PC-3 (cell line): ENCODE measurements around the gene GPR78. TPM values are rescaled to one million over a fixed set of nuclear protein-coding genes. Genes with fewer than 3 reads are reported as not detected.

Experiments
- ATAC-seq: fragments of 200-7000 bp; cut with Tn5 transposase; 2 replicates; pipeline ENCODE4 v1.9.1; 2020; ENCODE audit warnings: mild to moderate bottlenecking, moderate library complexity
- BruUV-seq: library from RNA; stranded (reverse); fragments of 400-500 nt; replicated peaks from 2 replicates; lab custom pipeline; 2021; lab: Mats Ljungman, UMichigan
- CTCF ChIA-PET: fragments of 300-600 bp; sonication (Branson Sonifier 250); formaldehyde crosslinking; loops from one replicate; lab custom pipeline; 2022; ENCODE audit warnings: antibody characterized with exemption; lab: Charles Lee
- POLR2A ChIA-PET: fragments of 300-600 bp; sonication (Branson Sonifier 250); formaldehyde crosslinking; loops from one replicate; lab custom pipeline; 2022; ENCODE audit warnings: antibody characterized with exemption; ENCODE audit not compliant: unreplicated experiment; lab: Charles Lee
- DNase-seq: peaks from one replicate; pipeline ENCODE4 v3.0.0-alpha.2; 2015
- H2AFZ ChIP-seq: fragments of 300-600 bp; sonication (generic); 2 replicates; pipeline ENCODE4 v1.6.0; 2016; ENCODE audit warnings: antibody characterized with exemption, low read length
- H3F3A ChIP-seq: fragments of 300-600 bp; sonication (generic); one replicate; pipeline ENCODE4 v1.6.0; 2017; ENCODE audit warnings: antibody characterized with exemption, low read length, control low read depth, mild to moderate bottlenecking; ENCODE audit not compliant: unreplicated experiment
- H3K27ac ChIP-seq: fragments of 300-600 bp; sonication (generic); 2 replicates; pipeline ENCODE4 v1.5.1; 2016; ENCODE audit warnings: mild to moderate bottlenecking, low read length
- H3K27me3 ChIP-seq: fragments of 300-600 bp; sonication (generic); 2 replicates; pipeline ENCODE4 v1.6.1; 2016; ENCODE audit warnings: low read length, mixed read lengths
- H3K36me3 ChIP-seq: fragments of 300-600 bp; sonication (generic); 2 replicates; pipeline ENCODE4 v1.6.1; 2016; ENCODE audit warnings: low read depth, mixed run types, low read length, mixed read lengths
- H3K4me1 ChIP-seq: fragments of 300-600 bp; sonication (generic); 2 replicates; pipeline ENCODE4 v1.5.1; 2016; ENCODE audit warnings: low read length; ENCODE audit not compliant: insufficient read depth
- H3K4me2 ChIP-seq: fragments of 300-600 bp; sonication (generic); 2 replicates; pipeline ENCODE4 v1.6.0; 2016; ENCODE audit warnings: low read length
- H3K4me3 ChIP-seq: fragments of 300-600 bp; sonication (generic); 2 replicates; pipeline ENCODE4 v1.5.1; 2016; ENCODE audit warnings: mild to moderate bottlenecking, low read length, mixed read lengths
- H3K79me2 ChIP-seq: fragments of 300-600 bp; sonication (generic); 2 replicates; pipeline ENCODE4 v1.6.1; 2017; ENCODE audit warnings: low read length, mixed read lengths
- H3K9ac ChIP-seq: fragments of 300-600 bp; sonication (generic); 2 replicates; pipeline ENCODE4 v1.6.0; 2016; ENCODE audit warnings: mild to moderate bottlenecking, low read length
- H3K9me2 ChIP-seq: fragments of 300-600 bp; sonication (generic); replicated peaks from 2 replicates; pipeline ENCODE4 v1.6.1; 2016; ENCODE audit warnings: mixed run types, low read length, mixed read lengths
- H3K9me3 ChIP-seq: fragments of 300-600 bp; sonication (generic); 2 replicates; pipeline ENCODE4 v1.6.1; 2016; ENCODE audit warnings: low read length, mixed read lengths
- H4K20me1 ChIP-seq: fragments of 300-600 bp; sonication (generic); 2 replicates; pipeline ENCODE4 v1.6.1; 2016; ENCODE audit warnings: low read length, mixed read lengths
- CTCF ChIP-seq: fragments of 300-600 bp; sonication (generic); conservative IDR thresholded peaks from 2 replicates; pipeline ENCODE4 v1.5.1; 2017; ENCODE audit warnings: antibody characterized with exemption, low read depth, mild to moderate bottlenecking, low read length
- EZH2 ChIP-seq: fragments of 300-600 bp; sonication (generic); IDR thresholded peaks from one replicate; pipeline ENCODE4 v1.6.1; 2017; ENCODE audit warnings: antibody characterized with exemption, mild to moderate bottlenecking, low read length; ENCODE audit not compliant: unreplicated experiment
- EZH2phosphoT487 ChIP-seq: fragments of 300-600 bp; sonication (generic); IDR thresholded peaks from 2 replicates; pipeline ENCODE4 v1.6.1; 2018; ENCODE audit warnings: mild to moderate bottlenecking, antibody characterized with exemption, low read length, borderline replicate concordance
- intact Hi-C: fragments of 100-400 bp; cut with micrococcal nuclease; formaldehyde crosslinking; loops from 2 replicates; pipeline ENCODE4 v1.9.0; 2023
- total RNA-seq: library from RNA; depleted of rRNA; stranded (reverse); fragments of >200 nt; gene quantifications from 2 replicates; pipeline ENCODE4 v1.2.3, GENCODE V29; 2014

Gene GPR78
- total RNA-seq, 1 experiment from 2014 or later: 2.0 TPM

GRCh38 chr4:8542776-8543525, 37.2 kb upstream of the GPR78 start:
- H3K9me2 ChIP-seq: no peaks in the 10 kb centered on the region
- H3K27me3 ChIP-seq: no peaks in the 10 kb centered on the region
- intact Hi-C loops: no loop called here
- no peaks in the 10 kb centered on the region for H3K79me2 ChIP-seq
- H3K9ac ChIP-seq: no peak overlapping the region
- ChIA-PET CTCF (no interaction called here), POLR2A (no interaction called here)
- no peaks in the 10 kb centered on the region for H3K36me3 ChIP-seq
- no peaks in the 10 kb centered on the region for H3F3A ChIP-seq
- no peak for TF ChIP-seq EZH2phosphoT487
- TF ChIP-seq CTCF: no peak
- TF ChIP-seq EZH2: no peak
- no peaks in the 10 kb centered on the region for H4K20me1 ChIP-seq
- H3K4me1 ChIP-seq: peaks cover 37% of the 10 kb centered on the region
- no TSS peak for BruUV-seq
- DNase-seq: no peak
- H3K4me2 ChIP-seq: no peak overlapping the region
- H2AFZ ChIP-seq: no peak overlapping the region
- H3K4me3 ChIP-seq: no peak overlapping the region
- H3K9me3 ChIP-seq: no peaks in the 10 kb centered on the region
- ATAC-seq: no peak
- no peak overlapping the region for H3K27ac ChIP-seq

- no peak for TF ChIP-seq EZH2
- no peak for TF ChIP-seq CTCF
- no peak for TF ChIP-seq EZH2phosphoT487
- Histone ChIP-seq H3K9ac (no peak overlapping the region), H3F3A (no peaks in the 10 kb centered on the region), H3K4me3 (no peak overlapping the region), H3K4me2 (no peak overlapping the region), H3K27ac (no peak overlapping the region), H3K27me3 (no peaks in the 10 kb centered on the region), H3K9me2 (no peaks in the 10 kb centered on the region), H4K20me1 (no peaks in the 10 kb centered on the region), H3K4me1 (peaks cover 37% of the 10 kb centered on the region), H2AFZ (no peak overlapping the region), H3K9me3 (no peaks in the 10 kb centered on the region), H3K79me2 (no peaks in the 10 kb centered on the region), H3K36me3 (no peaks in the 10 kb centered on the region)
- intact Hi-C loops: no loop called here
- DNase-seq (no peak), ATAC-seq (no peak)
- CTCF ChIA-PET: no interaction called here
- no TSS peak for BruUV-seq
- POLR2A ChIA-PET: no interaction called here
Measured at GRCh38 chr4:8543623-8544022, 36.6 kb upstream of the GPR78 start.

- Histone ChIP-seq H3K9me2 (no peaks in the 10 kb centered on the region), H3K4me1 (peaks cover 38% of the 10 kb centered on the region), H3K4me2 (no peak overlapping the region), H3K4me3 (no peak overlapping the region), H3K27ac (no peak overlapping the region), H3K79me2 (no peaks in the 10 kb centered on the region), H3K9me3 (no peaks in the 10 kb centered on the region), H3K36me3 (no peaks in the 10 kb centered on the region), H3F3A (no peaks in the 10 kb centered on the region), H2AFZ (no peak overlapping the region), H4K20me1 (no peaks in the 10 kb centered on the region), H3K27me3 (no peaks in the 10 kb centered on the region), H3K9ac (no peak overlapping the region)
- DNase-seq (no peak), ATAC-seq (no peak)
- no TSS peak for BruUV-seq
- no peak for TF ChIP-seq EZH2phosphoT487
- no peak for TF ChIP-seq EZH2
- TF ChIP-seq CTCF: no peak
- ChIA-PET POLR2A (no interaction called here), CTCF (no interaction called here)
- intact Hi-C loops: no loop called here
Measured at GRCh38 chr4:8544282-8544681, 35.9 kb upstream of the GPR78 start.
